ENCODE results near the gene YJU2.

- TF ChIP-seq, protein P1, sequence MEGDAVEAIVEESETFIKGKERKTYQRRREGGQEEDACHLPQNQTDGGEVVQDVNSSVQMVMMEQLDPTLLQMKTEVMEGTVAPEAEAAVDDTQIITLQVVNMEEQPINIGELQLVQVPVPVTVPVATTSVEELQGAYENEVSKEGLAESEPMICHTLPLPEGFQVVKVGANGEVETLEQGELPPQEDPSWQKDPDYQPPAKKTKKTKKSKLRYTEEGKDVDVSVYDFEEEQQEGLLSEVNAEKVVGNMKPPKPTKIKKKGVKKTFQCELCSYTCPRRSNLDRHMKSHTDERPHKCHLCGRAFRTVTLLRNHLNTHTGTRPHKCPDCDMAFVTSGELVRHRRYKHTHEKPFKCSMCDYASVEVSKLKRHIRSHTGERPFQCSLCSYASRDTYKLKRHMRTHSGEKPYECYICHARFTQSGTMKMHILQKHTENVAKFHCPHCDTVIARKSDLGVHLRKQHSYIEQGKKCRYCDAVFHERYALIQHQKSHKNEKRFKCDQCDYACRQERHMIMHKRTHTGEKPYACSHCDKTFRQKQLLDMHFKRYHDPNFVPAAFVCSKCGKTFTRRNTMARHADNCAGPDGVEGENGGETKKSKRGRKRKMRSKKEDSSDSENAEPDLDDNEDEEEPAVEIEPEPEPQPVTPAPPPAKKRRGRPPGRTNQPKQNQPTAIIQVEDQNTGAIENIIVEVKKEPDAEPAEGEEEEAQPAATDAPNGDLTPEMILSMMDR (conservative IDR thresholded peaks at IDR 0.05), result no peak
- TF ChIP-seq ZFX (IDR thresholded peaks at IDR 0.05), result no peak
Observed at GRCh38 chr19:4284176-4284958, 37.5 kb downstream of the YJU2 start.
